Endothelial cell (in vitro differentiated cells): ENCODE measurements around the gene MAPKAPK2. TPM values are rescaled to one million over a fixed set of nuclear protein-coding genes. Genes with fewer than 3 reads are reported as not detected.
A peak's percentile ranks its signal among the peaks of the same experiment; 100 is the strongest.

Experiments used
- DNase-seq: peaks from one replicate; pipeline ENCODE4 v3.0.0; 2021; ENCODE audit warnings: low spot score
- H3K27ac Mint-ChIP-seq: one replicate; pipeline ENCODE4 v1.8.0; 2021; ENCODE audit warnings: mixed read lengths, inconsistent platforms; ENCODE audit not compliant: unreplicated experiment
- H3K27me3 Mint-ChIP-seq: one replicate; pipeline ENCODE4 v1.8.0; 2021; ENCODE audit warnings: mild to moderate bottlenecking, moderate library complexity, mixed read lengths, inconsistent platforms; ENCODE audit not compliant: unreplicated experiment
- H3K36me3 Mint-ChIP-seq: one replicate; pipeline ENCODE4 v1.8.0; 2021; ENCODE audit warnings: mild to moderate bottlenecking, low read depth, mixed read lengths, inconsistent platforms; ENCODE audit not compliant: unreplicated experiment
- H3K4me1 Mint-ChIP-seq: one replicate; pipeline ENCODE4 v1.8.0; 2021; ENCODE audit warnings: mild to moderate bottlenecking, mixed read lengths, inconsistent platforms; ENCODE audit not compliant: unreplicated experiment
- H3K4me3 Mint-ChIP-seq: one replicate; pipeline ENCODE4 v1.8.0; 2021; ENCODE audit warnings: mild to moderate bottlenecking, mixed read lengths, inconsistent platforms; ENCODE audit not compliant: unreplicated experiment
- H3K9me3 Mint-ChIP-seq: one replicate; pipeline ENCODE4 v1.8.0; 2021; ENCODE audit warnings: mixed read lengths, inconsistent platforms; ENCODE audit not compliant: unreplicated experiment
- CTCF ChIP-seq: fragments of 200-600 bp; sonication (generic); IDR thresholded peaks from one replicate; pipeline ENCODE4 v1.5.0; 2021; ENCODE audit warnings: antibody characterized with exemption; ENCODE audit not compliant: unreplicated experiment
- total RNA-seq: library from RNA; stranded (reverse); fragmentation: NEBNext Ultra II Directional; extraction: Animal tissue kit (Norgen Biotek cat#: 25700); gene quantifications from one replicate; pipeline ENCODE4 v1.2.1, GENCODE V29; 2021; ENCODE audit not compliant: unreplicated experiment

Gene MAPKAPK2
- total RNA-seq, 1 donor from 2014 or later = 109 TPM

DNA sequence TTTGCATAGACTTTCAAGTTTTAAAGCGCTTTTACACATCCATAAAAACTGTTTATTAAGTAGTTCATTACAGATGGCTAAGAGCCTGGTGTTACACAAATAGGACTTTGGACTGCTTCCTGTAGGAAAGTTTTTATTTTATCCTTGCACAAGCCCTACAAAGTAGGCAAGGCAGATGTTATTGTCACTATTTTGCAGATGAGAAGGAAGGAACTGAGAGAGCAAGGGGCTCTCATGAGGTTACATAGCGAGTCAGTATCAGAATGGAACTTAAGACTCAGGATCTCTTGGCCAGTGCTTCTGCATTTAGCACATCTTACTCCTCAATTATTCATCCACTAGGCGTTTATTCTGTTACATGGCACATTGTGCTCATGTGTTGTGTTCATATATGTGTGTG is 2.6 kb upstream of the MAPKAPK2 start:
- TF ChIP-seq CTCF = no peak
- no peak overlapping the region for H3K4me3 Mint-ChIP-seq

GRCh38 chr1:206683313-206683712 is 1.4 kb upstream of the MAPKAPK2 start:
- Mint-ChIP-seq H3K4me1 (peaks cover 20% of the 10 kb centered on the region), H3K4me3 (no peak overlapping the region), H3K36me3 (no peaks in the 10 kb centered on the region), H3K9me3 (no peaks in the 10 kb centered on the region), H3K27me3 (peaks cover 18% of the 10 kb centered on the region), H3K27ac (no peak overlapping the region)
- no peak for DNase-seq
- no peak for TF ChIP-seq CTCF

More for the DNA sequence above, 2.6 kb upstream of the MAPKAPK2 start:
- Mint-ChIP-seq H3K27ac (no peak overlapping the region), H3K9me3 (no peaks in the 10 kb centered on the region), H3K4me1 (peaks cover 11% of the 10 kb centered on the region), H3K36me3 (no peaks in the 10 kb centered on the region), H3K27me3 (peaks cover 18% of the 10 kb centered on the region)
- DNase-seq = no peak

DNA sequence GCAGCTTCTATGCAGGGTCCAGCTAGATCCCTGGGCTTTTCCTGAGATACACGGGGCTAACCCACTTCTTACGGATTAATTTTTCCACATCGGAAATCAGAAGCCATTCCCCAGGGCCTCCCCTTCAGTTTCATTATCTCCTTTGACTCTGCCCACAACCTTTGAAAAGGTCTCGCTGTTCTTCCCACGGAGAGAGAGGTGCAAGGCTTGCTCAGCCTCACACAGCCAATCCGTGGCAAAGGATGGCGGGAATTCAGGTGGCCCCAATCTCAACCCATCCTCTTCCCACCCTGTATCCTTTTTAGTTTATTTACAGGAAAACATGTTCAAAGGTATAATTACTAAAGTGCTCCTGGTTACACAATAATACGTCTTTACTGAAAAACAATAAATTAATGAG is 702 bp upstream of the MAPKAPK2 start:
- H3K4me3 Mint-ChIP-seq = peak overlapping the region; percentile 93
- no peak for TF ChIP-seq CTCF
- no peaks in the 10 kb centered on the region for H3K36me3 Mint-ChIP-seq
- peaks cover 18% of the 10 kb centered on the region for H3K27me3 Mint-ChIP-seq
- peaks cover 26% of the 10 kb centered on the region for H3K4me1 Mint-ChIP-seq
- DNase-seq = no peak
- no peaks in the 10 kb centered on the region for H3K9me3 Mint-ChIP-seq
- no peak overlapping the region for H3K27ac Mint-ChIP-seq

DNA sequence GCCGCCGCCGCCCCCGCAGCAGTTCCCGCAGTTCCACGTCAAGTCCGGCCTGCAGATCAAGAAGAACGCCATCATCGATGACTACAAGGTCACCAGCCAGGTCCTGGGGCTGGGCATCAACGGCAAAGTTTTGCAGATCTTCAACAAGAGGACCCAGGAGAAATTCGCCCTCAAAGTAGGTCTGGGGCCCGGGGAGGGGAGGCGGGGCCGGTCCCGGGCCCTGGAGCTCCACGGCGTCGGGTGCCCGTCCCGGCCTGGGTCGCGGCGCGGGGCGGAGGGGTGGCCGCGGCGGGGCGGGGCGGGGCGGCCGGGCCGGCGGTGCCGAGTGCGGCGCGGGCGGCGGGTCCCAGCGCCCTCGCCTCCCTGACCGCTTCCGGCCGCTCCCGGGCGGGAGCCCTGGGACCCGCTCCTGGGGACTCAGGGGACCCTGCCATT is 646 bp downstream of the MAPKAPK2 start:
- TF ChIP-seq CTCF = no peak
- DNase-seq = peak; percentile 39
- Mint-ChIP-seq H3K27me3 (peaks cover 24% of the 10 kb centered on the region), H3K4me3 (peak overlapping the region; percentile 96), H3K27ac (peak overlapping the region; percentile 85), H3K4me1 (peaks cover 33% of the 10 kb centered on the region), H3K36me3 (no peaks in the 10 kb centered on the region), H3K9me3 (no peaks in the 10 kb centered on the region)

DNA sequence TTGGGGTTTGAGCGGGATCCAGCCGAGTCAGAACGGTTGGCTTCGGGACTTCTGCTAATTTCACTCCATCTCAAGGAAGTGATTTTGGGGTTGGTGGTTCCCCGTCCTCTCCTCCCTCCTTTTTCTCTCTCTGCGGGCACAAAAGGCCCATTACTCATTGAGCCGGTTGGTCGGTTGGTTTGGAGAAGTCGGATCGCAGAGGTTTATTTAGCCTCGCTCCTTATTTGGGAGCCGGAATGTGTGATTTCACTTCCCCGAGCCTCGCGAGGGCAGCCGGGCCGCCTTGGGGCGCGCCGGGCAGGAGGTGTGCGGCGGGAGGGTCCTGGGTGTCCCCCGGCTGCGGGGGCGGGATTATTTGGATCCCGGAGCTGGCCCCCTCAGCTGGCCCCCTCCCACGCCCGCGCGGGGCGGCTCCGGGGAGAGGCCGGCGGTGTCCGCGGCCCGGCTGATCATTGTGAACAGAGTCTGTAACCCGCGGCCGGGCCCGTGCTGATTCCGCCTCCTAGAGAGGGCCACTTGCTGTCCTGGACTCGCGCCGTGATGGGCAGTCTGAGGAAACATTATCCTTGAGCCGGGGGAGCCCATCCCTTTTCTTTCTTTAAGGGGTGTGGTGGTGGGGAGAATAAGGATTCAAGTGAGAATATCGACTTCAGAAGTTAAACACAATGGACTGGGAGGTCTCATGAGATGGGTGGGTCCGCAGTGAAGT is 1.2 kb downstream of the MAPKAPK2 start:
- TF ChIP-seq CTCF = no peak
- Mint-ChIP-seq H3K4me1 (peaks cover 35% of the 10 kb centered on the region), H3K36me3 (no peaks in the 10 kb centered on the region), H3K27ac (peak overlapping the region; percentile 89), H3K27me3 (peaks cover 24% of the 10 kb centered on the region), H3K9me3 (no peaks in the 10 kb centered on the region), H3K4me3 (peak overlapping the region; percentile 97)
- peak; percentile 56 for DNase-seq
